ENCODE data around the gene GPX2.

DNA sequence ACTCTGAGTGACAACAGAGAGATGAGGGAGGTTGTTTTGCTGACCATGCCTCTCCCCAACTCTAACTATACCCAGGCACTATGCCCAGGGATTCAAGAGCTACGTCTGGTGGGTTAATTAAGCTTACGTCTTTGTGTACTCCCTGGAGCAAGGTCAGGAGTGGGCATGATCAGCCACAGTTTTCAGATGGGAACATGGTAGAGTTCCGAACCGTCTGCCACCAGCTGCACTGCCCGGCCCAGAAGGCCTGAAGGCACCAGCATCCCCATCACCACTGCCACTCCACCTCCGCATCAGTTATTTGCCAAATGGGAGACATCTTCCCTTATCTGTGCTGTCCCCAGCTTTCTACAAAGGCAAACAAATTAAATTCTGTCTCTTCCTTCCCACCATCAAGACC is 11.1 kb upstream of the GPX2 start:
- TF ChIP-seq CTCF (conservative IDR thresholded peaks at IDR 0.05; ENCODE audit: low read depth, low read length) (no peak), POLR2A (IDR thresholded peaks at IDR 0.05; ENCODE audit: low read depth, low read length) (no peak), MAFK (IDR thresholded peaks at IDR 0.05; ENCODE audit: low read depth, low read length) (no peak), RCOR1 (IDR thresholded peaks at IDR 0.05; ENCODE audit: insufficient replicate concordance, low read length) (no peak), CEBPB (IDR thresholded peaks at IDR 0.05; ENCODE audit: low read depth, low read length) (no peak), SMC3 (IDR thresholded peaks at IDR 0.05; ENCODE audit: low read depth, low read length) (no peak), CHD1 (IDR thresholded peaks at IDR 0.05; ENCODE audit: low read depth, low read length) (no peak), FOS (IDR thresholded peaks at IDR 0.05; ENCODE audit: low read depth, low read length) (no peak), BHLHE40 (IDR thresholded peaks at IDR 0.05; ENCODE audit: low read depth, low read length) (no peak), RFX5 (IDR thresholded peaks at IDR 0.05; ENCODE audit: low read depth, low read length) (no peak), RAD21 (IDR thresholded peaks at IDR 0.05; ENCODE audit: low read length) (no peak), MXI1 (IDR thresholded peaks at IDR 0.05; ENCODE audit: borderline replicate concordance, low read depth, low read length) (no peak), MAZ (IDR thresholded peaks at IDR 0.05; ENCODE audit: borderline replicate concordance, low read depth, low read length) (no peak)
